ENCODE measurements around the gene SH3GLB2.
A peak's percentile ranks its signal among the peaks of the same experiment; 100 is the strongest.
"Not testable (repeated sequence)": the region's sequence is repeated elsewhere in the genome, so short reads cannot be mapped to it uniquely, and the experiment has no call there.

The SH3GLB2 gene

GRCh38 chr9:129014124-129014523 lies 14.0 kb downstream of the SH3GLB2 start:
- no peak for DNase-seq

DNA sequence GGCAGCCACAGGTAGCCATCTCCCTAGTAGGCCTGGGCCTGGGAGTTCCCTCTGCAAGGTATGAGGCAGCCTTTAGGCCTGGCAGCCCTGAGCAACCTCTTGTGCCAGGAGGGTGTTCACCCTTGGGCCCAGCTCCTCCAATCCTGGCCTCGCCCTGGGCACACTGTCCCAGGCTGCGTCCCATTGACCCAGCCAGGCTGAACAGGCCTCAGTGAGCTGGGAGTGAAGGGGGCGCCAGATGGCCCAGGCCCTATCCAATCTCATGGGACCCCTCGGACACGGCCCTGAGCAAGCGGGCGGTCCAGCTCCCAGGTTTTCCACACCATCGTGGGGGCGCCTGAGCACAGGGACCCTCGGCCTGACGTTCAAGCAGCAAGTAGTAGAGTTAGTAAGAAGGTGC lies 14.5 kb downstream of the SH3GLB2 start:
- DNase-seq = no peak

DNA sequence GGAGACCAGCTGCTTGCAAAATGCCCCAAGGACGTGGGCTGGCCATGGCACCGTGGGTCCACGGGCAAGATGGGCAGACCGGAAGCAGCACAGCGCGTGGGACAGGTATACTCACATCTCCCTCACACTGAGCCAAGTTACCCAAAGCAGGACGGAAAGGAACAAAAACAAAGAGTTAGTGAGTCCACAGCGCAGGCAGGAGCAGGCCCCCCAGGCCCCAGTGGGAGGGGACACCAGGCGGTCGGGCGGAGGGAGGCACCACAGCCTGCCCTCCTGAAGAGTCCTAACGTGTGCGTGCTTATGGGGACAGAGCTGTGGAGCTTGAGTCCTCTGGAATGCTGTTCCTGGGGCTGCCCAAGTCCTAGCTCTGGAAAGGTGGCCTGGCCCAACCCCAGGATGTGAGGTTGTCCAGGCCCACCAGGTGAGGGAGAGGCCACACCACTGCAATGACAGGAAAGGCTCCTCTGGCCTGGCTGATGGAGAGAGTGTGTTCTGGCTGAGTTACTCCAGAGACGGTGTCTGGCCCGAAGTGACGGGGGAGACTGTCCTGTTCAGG lies 15.2 kb downstream of the SH3GLB2 start:
- DNase-seq = no peak

- DNase-seq = no peak
Observed at GRCh38 chr9:129012343-129012742, 15.8 kb downstream of the SH3GLB2 start.

- no peak for DNase-seq
Observed at GRCh38 chr9:129011761-129012181, 16.4 kb downstream of the SH3GLB2 start.

- no peak for DNase-seq
Observed at GRCh38 chr9:129011170-129011569, 17.0 kb downstream of the SH3GLB2 start.

GRCh38 chr9:129010267-129010975 lies 17.7 kb downstream of the SH3GLB2 start:
- DNase-seq = no peak

GRCh38 chr9:129009584-129010141 lies 18.5 kb downstream of the SH3GLB2 start:
- DNase-seq = no peak

DNA sequence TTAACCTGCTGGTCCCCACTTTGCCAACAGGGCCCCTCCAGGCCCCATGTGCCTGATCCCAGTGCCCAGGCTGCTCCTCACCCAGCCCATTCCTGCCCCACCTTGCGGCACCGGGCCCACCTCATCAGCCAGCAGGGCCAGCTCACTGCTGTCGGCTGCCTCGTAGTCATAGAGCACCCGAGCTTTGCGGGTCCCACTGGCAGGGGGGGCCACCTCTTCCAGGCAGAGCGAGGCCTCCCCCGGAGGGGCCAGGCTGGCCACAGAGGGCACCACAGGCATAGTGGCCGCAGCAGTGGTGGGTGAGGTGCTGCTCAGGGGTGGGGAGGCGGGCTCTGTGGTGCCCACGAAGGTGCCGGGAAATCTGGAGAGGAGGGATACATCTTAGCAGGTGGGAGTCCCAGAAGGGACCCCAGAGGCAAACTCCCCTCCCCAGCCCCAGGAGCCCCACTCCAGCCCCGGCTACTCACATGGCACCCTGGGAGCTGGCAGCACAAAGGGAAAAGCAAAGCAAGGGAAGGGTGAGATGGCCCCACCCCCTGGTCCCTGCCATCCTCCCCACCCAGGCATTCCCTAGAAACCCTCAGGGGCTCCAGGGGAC lies 19.0 kb downstream of the SH3GLB2 start:
- DNase-seq = no peak

- DNase-seq = no peak
Observed at GRCh38 chr9:129008469-129008965, 19.6 kb downstream of the SH3GLB2 start.

DNA sequence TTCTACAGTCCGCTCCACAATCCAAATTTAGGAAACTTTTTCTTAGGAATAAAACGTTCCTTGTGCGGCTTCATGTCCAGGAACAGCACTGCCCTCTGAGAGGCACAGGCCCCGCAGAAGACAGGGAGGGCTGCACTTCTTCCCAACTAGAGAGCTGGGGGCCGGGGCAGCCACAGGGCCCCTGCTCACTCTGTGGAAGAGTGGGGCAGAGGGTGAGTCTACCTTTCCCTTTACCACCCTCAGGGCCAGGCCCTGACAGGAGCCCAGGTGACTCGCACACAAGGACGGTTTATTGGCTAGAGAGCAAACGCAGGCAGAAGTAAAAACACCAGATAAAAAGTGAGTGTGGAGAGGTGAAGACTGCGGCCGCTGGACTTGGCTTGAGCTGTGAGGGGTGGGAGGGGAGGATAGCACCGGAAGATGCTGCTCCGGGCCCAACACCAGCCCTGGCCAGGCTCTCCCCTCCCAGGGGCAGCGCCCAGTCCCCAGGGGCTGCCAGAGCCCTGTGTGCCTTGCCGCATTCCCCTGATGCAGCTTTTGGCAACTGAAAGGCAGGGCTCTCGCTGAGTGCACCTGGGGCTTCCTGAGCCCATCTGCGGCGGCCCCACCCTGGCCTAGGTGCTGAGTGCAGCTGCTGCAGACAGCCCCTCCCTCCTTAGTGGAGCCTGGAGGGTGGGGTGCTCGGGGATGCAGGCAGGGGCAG lies 20.2 kb downstream of the SH3GLB2 start:
- DNase-seq = no peak

- no peak for DNase-seq
Observed at GRCh38 chr9:129007035-129007765, 20.9 kb downstream of the SH3GLB2 start.

- DNase-seq = peak in 2 of 4 experiments; percentile 16 to 18
Observed at GRCh38 chr9:129006328-129007034, 21.6 kb downstream of the SH3GLB2 start.

DNA sequence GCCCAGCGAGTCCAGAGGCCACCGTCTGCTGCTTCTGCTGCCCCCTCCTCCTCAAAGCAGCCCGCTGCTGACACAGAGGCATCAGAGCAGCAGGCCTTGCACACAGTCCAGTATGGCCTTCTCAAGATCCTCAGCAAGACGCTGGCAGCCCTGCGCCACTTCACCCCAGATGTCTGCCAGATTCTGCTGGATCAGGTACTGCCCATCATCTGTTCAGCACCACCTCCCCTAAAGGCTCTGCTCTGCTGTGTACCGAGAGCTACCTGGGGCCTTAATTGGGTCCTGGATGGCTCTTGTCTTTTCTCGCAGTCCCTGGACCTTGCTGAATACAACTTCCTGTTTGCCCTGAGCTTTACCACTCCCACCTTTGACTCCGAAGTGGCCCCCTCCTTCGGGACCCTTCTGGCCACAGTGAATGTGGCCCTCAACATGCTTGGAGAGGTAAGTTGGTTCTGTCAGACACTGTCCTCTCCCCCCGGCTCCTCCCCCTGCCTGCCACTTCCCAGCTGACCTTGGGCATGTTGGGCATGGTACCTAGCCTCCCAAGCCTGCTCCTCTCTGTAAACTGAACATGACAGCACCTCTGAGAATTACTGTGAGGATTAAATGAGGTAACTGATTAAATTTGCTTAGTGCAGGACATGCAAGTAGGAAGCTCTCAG lies 22.7 kb downstream of the SH3GLB2 start:
- no peak for DNase-seq

GRCh38 chr9:129004173-129004572 lies 24.0 kb downstream of the SH3GLB2 start:
- DNase-seq = not testable (repeated sequence)

- DNase-seq = no peak
Observed at GRCh38 chr9:129002992-129003391, 25.1 kb downstream of the SH3GLB2 start.

DNA sequence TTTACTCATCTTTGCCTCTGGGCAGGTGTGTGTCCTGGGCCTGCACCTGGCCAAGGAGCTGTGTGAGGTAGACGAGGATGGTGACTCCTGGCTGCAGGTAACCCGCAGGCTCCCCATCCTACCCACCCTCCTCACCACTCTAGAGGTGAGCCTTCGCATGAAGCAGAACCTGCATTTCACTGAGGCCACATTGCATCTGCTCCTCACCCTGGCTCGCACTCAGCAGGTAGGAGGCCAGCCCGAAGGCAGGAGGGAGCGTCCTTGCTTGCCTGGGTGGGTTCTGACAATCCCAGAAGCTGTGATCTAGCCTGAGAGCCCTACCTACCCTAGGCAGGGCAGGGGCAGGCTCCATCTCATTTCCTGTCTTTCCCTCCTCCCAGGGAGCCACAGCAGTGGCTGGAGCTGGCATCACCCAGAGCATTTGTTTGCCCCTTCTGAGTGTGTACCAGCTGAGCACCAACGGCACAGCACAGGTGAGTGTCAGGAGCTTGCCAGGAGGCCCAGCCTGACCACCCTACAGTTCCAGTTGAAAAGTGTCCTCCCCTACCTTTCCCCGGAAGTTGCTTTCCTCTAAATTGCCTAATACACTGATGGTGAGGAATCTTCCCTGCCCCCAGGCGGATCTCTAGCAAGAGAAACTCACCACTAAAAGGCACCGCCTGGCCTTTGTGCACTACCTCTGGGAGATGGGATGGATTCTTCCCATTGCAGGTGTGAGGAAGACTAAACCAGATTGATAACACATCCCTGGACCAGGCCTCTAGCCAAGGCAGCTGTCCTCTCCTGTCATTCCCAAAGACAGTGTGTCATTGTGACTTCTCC lies 26.4 kb downstream of the SH3GLB2 start:
- no peak for DNase-seq

DNA sequence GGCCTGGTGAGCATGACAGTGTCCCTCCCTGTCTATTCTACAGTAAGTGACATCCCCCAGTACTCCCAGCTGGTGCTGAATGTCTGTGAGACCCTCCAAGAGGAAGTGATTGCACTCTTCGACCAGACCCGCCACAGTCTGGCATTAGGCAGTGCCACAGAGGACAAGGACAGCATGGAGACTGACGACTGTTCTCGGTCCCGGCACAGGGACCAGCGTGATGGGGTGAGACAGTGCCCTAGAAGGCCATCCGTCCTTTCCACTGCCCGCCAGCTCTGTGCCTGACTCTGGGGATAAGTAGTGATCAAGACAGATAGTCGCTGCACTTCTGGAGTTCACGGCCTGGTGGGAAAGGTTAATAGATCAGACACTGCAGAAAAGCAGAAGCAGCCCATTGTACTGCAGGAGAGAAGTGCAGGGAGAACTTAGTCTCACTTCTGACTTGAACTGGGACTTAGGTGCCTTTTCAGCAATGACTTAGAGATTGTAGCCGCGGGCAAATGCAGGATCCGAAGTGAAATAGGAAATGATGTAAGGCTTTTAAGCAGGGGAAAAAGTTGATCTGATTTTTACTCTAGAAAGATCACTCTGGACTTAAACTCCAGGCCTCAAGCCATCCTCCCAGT lies 28.4 kb downstream of the SH3GLB2 start:
- no peak for DNase-seq

DNA sequence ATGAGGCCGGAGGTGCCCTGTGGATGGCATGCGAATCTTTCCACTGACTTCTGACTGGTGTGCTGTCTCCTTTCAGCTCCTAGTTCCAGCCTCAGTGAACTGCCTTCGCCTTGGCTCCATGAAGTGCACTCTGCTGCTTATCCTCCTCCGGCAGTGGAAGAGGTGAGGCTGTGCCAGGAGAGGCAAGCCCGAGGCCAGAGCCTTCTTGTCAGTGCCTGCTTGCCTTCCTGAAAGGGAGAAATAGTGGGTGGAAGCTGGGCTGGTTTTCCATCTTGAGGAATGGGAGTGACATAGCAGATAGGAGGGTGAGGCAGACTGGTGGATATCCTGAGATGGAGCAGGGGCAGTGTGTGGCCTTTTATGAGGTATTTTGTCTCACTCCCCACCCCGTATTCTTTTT lies 29.7 kb downstream of the SH3GLB2 start:
- DNase-seq = no peak

DNA sequence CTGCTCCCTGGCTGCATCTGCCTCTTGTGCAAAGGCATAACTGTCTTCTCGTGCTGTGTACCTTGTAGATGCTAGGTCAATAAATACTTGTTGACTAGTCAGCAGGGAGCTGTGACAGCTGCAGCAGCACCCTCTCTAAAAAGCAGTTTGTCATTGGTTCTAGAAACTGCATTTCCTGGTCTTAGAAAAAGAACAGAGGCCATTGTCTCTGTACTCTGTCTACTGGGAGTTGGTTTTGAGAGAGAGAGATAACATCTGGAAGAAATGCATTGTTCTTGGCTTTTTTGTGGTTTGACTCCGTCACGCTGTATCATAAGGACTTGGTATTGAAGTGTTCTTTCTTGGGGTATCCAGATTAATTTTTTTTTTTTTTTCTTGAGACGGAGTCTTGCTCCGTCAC lies 32.3 kb downstream of the SH3GLB2 start:
- DNase-seq = no peak

Data from activated naive CD4-positive, alpha-beta T cell (primary cell).